HG03460 (cell line): ENCODE data around the gene TCP11.

ENCODE experiments used
- ATAC-seq: cut with Tn5 transposase; IDR thresholded peaks from one replicate; pipeline ENCODE4 v1.9.1; 2021; ENCODE audit not compliant: unreplicated experiment

Gene TCP11

GRCh38 chr6:35173427-35174087 lies 32.4 kb upstream of the TCP11 start:
- ATAC-seq, result no peak

GRCh38 chr6:35173044-35173426 lies 31.9 kb upstream of the TCP11 start:
- no peak for ATAC-seq

GRCh38 chr6:35170891-35171290 lies 29.8 kb upstream of the TCP11 start:
- ATAC-seq, result no peak

- ATAC-seq, result no peak
Measured at GRCh38 chr6:35170166-35170565, 29.0 kb upstream of the TCP11 start.

- no peak for ATAC-seq
Measured at GRCh38 chr6:35168461-35168861, 27.3 kb upstream of the TCP11 start.

- ATAC-seq, result no peak
Measured at GRCh38 chr6:35167505-35167904, 26.4 kb upstream of the TCP11 start.

GRCh38 chr6:35166520-35166919 lies 25.4 kb upstream of the TCP11 start:
- no peak for ATAC-seq

- no peak for ATAC-seq
Measured at GRCh38 chr6:35166116-35166515, 25.0 kb upstream of the TCP11 start.

GRCh38 chr6:35165630-35166071 lies 24.5 kb upstream of the TCP11 start:
- ATAC-seq, result no peak

GRCh38 chr6:35164868-35165267 lies 23.7 kb upstream of the TCP11 start:
- ATAC-seq, result no peak

- no peak for ATAC-seq
Measured at GRCh38 chr6:35164277-35164676, 23.1 kb upstream of the TCP11 start.

GRCh38 chr6:35163836-35164235 lies 22.7 kb upstream of the TCP11 start:
- ATAC-seq, result no peak

- no peak for ATAC-seq
Measured at GRCh38 chr6:35161776-35162607, 20.9 kb upstream of the TCP11 start.

GRCh38 chr6:35161266-35161665 lies 20.1 kb upstream of the TCP11 start:
- ATAC-seq, result no peak

- no peak for ATAC-seq
Measured at GRCh38 chr6:35160642-35161041, 19.5 kb upstream of the TCP11 start.

GRCh38 chr6:35158520-35158919 lies 17.4 kb upstream of the TCP11 start:
- no peak for ATAC-seq

- ATAC-seq, result no peak
Measured at GRCh38 chr6:35154947-35155346, 13.8 kb upstream of the TCP11 start.

GRCh38 chr6:35154262-35154661 lies 13.1 kb upstream of the TCP11 start:
- no peak for ATAC-seq

GRCh38 chr6:35152067-35152707 lies 11.0 kb upstream of the TCP11 start:
- ATAC-seq, result no peak

GRCh38 chr6:35151466-35151865 lies 10.3 kb upstream of the TCP11 start:
- no peak for ATAC-seq

- no peak for ATAC-seq
Measured at GRCh38 chr6:35149891-35150566, 8.9 kb upstream of the TCP11 start.
